WTC11 (cell line): ENCODE measurements around the gene AADACL4.

Experiments
- PREB ChIP-seq: sonication (generic); formaldehyde crosslinking; IDR thresholded peaks from 2 replicates; pipeline ENCODE4 v1.8.1; 2022; ENCODE audit warnings: mild to moderate bottlenecking, missing genetic modification reagents, moderate library complexity, borderline replicate concordance
- TF ChIP-seq, protein P1 (sequence below): sonication (generic); formaldehyde crosslinking; IDR thresholded peaks from 2 replicates; pipeline ENCODE4 v1.8.0; 2022; ENCODE audit warnings: mild to moderate bottlenecking, missing genetic modification reagents

GRCh38 chr1:12678820-12679219 is 34.9 kb downstream of the AADACL4 start:
- TF ChIP-seq, protein P1, sequence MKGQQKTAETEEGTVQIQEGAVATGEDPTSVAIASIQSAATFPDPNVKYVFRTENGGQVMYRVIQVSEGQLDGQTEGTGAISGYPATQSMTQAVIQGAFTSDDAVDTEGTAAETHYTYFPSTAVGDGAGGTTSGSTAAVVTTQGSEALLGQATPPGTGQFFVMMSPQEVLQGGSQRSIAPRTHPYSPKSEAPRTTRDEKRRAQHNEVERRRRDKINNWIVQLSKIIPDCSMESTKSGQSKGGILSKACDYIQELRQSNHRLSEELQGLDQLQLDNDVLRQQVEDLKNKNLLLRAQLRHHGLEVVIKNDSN, result no peak
- no peak for TF ChIP-seq PREB (CRISPR knock-in tag)
